ENCODE results near the gene TLE4.

GRCh38 chr9:79705704-79706103, 133.9 kb downstream of the TLE4 start:
- no peak for TF ChIP-seq MEF2A (IDR thresholded peaks at IDR 0.05; ENCODE audit: borderline replicate concordance, low read depth)
- TF ChIP-seq CTCF (IDR thresholded peaks at IDR 0.05): no peak
- no peak for TF ChIP-seq JUND (IDR thresholded peaks at IDR 0.05)
- TF ChIP-seq EP300 (IDR thresholded peaks at IDR 0.05; ENCODE audit: borderline replicate concordance in 1 of 2, low read depth in 1 of 2, low read length in 1 of 2): no peak
- no peak for TF ChIP-seq TCF12 (IDR thresholded peaks at IDR 0.05)
- TF ChIP-seq GABPA (IDR thresholded peaks at IDR 0.05; ENCODE audit: low read depth): no peak
- no peak for TF ChIP-seq FOXJ3 (CRISPR knock-in tag; IDR thresholded peaks at IDR 0.05)
- no peak for TF ChIP-seq POLR2AphosphoS5 (IDR thresholded peaks at IDR 0.05; ENCODE audit: low read depth, low read length)
- TF ChIP-seq REST (IDR thresholded peaks at IDR 0.05; ENCODE audit: low read depth, low read length): no peak

Data from SK-N-SH (cell line).